HG02852 (cell line): ENCODE data around the gene ECI1.

Source experiments
- ATAC-seq: cut with Tn5 transposase; IDR thresholded peaks from one replicate; pipeline ENCODE4 v1.9.1; 2021; ENCODE audit warnings: mild to moderate bottlenecking, moderate library complexity; ENCODE audit not compliant: unreplicated experiment

The ECI1 gene

GRCh38 chr16:2251296-2252111 is at the start of gene ECI1:
Gene ECI1 (minus strand): TSS chr16:2251587. CDS start chr16:2251566, 21 bp downstream.
- peak; percentile 92 for ATAC-seq

- ATAC-seq = no peak
Measured at GRCh38 chr16:2299915-2300192, 48.5 kb upstream of the ECI1 start.

GRCh38 chr16:2299121-2299914 is 47.9 kb upstream of the ECI1 start:
- no peak for ATAC-seq

- ATAC-seq = no peak
Measured at GRCh38 chr16:2298621-2299020, 47.2 kb upstream of the ECI1 start.

- no peak for ATAC-seq
Measured at GRCh38 chr16:2297506-2297860, 46.1 kb upstream of the ECI1 start.

GRCh38 chr16:2296661-2297505 is 45.5 kb upstream of the ECI1 start:
- ATAC-seq = no peak

GRCh38 chr16:2295056-2295798 is 43.8 kb upstream of the ECI1 start:
- peak; percentile 68 for ATAC-seq

- no peak for ATAC-seq
Measured at GRCh38 chr16:2292221-2292620, 40.8 kb upstream of the ECI1 start.

- ATAC-seq = no peak
Measured at GRCh38 chr16:2289282-2289681, 37.9 kb upstream of the ECI1 start.

- ATAC-seq = no peak
Measured at GRCh38 chr16:2288726-2289125, 37.3 kb upstream of the ECI1 start.

GRCh38 chr16:2287916-2288547 is 36.6 kb upstream of the ECI1 start:
- ATAC-seq = no peak

GRCh38 chr16:2286550-2286949 is 35.2 kb upstream of the ECI1 start:
- ATAC-seq = no peak

GRCh38 chr16:2285731-2286191 is 34.4 kb upstream of the ECI1 start:
- no peak for ATAC-seq

- ATAC-seq = no peak
Measured at GRCh38 chr16:2284797-2285576, 33.6 kb upstream of the ECI1 start.

GRCh38 chr16:2284001-2284770 is 32.8 kb upstream of the ECI1 start:
- ATAC-seq = no peak

- ATAC-seq = no peak
Measured at GRCh38 chr16:2282866-2283555, 31.6 kb upstream of the ECI1 start.

- no peak for ATAC-seq
Measured at GRCh38 chr16:2282262-2282661, 30.9 kb upstream of the ECI1 start.

- ATAC-seq = no peak
Measured at GRCh38 chr16:2280981-2281542, 29.7 kb upstream of the ECI1 start.
